Measurements from ENCODE around the gene MYDGF.

DNA sequence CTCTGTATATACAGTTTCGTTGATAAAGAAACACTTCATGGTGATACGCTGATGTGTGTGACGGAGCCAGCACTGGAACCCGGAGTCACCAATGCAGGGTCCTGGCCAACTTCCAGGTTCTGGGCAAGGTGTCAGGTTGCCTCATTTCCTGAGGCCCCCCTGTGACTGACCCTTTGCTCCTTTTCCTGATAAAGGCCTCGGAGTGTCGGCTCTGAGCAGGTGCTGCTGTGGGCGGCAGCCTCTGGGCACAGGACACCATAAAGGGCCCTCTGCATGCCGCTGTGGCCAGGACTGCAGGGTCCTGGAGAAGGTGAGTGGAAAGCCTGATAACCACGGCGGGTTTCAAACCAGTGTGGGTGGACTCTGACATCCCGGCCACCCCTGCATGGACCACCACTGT is 17.3 kb upstream of the MYDGF start:
- TF ChIP-seq, protein P1, sequence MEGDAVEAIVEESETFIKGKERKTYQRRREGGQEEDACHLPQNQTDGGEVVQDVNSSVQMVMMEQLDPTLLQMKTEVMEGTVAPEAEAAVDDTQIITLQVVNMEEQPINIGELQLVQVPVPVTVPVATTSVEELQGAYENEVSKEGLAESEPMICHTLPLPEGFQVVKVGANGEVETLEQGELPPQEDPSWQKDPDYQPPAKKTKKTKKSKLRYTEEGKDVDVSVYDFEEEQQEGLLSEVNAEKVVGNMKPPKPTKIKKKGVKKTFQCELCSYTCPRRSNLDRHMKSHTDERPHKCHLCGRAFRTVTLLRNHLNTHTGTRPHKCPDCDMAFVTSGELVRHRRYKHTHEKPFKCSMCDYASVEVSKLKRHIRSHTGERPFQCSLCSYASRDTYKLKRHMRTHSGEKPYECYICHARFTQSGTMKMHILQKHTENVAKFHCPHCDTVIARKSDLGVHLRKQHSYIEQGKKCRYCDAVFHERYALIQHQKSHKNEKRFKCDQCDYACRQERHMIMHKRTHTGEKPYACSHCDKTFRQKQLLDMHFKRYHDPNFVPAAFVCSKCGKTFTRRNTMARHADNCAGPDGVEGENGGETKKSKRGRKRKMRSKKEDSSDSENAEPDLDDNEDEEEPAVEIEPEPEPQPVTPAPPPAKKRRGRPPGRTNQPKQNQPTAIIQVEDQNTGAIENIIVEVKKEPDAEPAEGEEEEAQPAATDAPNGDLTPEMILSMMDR (IDR thresholded peaks at IDR 0.05) = no peak
- TF ChIP-seq POLR2A (IDR thresholded peaks at IDR 0.05) = no peak
